MG63 (cell line): ENCODE data around the gene HSD17B2. TPM values are rescaled to one million over a fixed set of nuclear protein-coding genes. Genes with fewer than 3 reads are reported as not detected.
"Not testable (repeated sequence)": the region's sequence is repeated elsewhere in the genome, so short reads cannot be mapped to it uniquely, and the experiment has no call there.

Experiments used
- DNase-seq: peaks from one replicate; pipeline ENCODE4 v3.0.0-alpha.2; 2020
- H3K27me3 ChIP-seq: fragments of 250-450 bp; sonication (Bioruptor Pico); 2 replicates; pipeline ENCODE4 v1.5.1; 2020; ENCODE audit warnings: mild to moderate bottlenecking, moderate library complexity
- H3K36me3 ChIP-seq: fragments of 250-450 bp; sonication (Bioruptor Pico); 2 replicates; pipeline ENCODE4 v1.5.1; 2020; ENCODE audit warnings: mild to moderate bottlenecking, moderate library complexity
- H3K4me3 ChIP-seq: fragments of 250-450 bp; sonication (Bioruptor Pico); 2 replicates; pipeline ENCODE4 v1.5.1; 2020; ENCODE audit warnings: mild to moderate bottlenecking, moderate library complexity
- H3K9me3 ChIP-seq: fragments of 250-450 bp; sonication (Bioruptor Pico); 2 replicates; pipeline ENCODE4 v1.5.1; 2020; ENCODE audit warnings: mild to moderate bottlenecking, moderate library complexity
- total RNA-seq: library from RNA; depleted of rRNA; stranded (reverse); fragments of >200 nt; shearing (Covaris generic); gene quantifications from 2 replicates; pipeline ENCODE4 v1.2.3, GENCODE V29; 2014; ENCODE audit warnings: low replicate concordance; rRNA removed

HSD17B2 gene
- total RNA-seq, 1 experiment from 2014 or later = 7.0 TPM

DNA sequence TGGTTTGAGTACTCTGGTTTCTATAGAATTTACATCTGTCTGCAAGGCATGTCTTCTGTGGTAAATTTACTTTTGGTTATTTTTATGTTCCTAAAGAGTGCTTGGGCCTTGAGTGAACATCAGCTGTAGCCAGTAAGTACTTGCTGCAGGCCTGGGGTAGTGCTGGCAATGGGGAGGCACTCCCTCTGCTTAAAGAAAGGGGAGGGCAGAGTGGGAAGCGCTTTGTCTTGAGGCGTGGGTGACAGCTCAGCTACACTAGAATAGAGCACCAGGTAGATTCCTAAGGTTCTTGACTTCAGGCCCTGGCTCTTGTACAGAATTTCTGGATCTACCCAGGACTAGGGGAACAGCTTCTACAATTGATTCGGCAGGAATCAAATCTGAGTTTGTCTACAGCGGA lies 84.4 kb downstream of the HSD17B2 start:
- H3K9me3 ChIP-seq = no peaks in the 10 kb centered on the region
- no peak for DNase-seq
- no peaks in the 10 kb centered on the region for H3K36me3 ChIP-seq

DNA sequence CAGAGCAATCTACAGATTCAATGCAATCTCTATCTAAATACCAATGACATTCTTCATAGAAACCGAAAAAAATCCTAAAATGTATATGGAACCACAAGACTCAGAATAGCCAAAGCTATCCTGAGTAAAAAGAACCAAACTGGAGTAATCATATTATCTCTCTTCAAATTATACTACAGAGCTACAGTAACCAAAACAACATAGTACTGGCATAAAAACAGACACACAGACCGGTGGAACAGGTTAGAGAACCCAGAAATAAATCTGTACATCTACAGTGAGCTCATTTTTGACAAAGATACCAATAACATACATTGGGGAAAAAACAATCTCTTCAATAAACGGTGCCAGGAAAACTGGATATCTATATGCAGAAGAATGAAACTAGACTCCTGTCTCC lies 89.6 kb downstream of the HSD17B2 start:
- Histone ChIP-seq H3K4me3 (no peak overlapping the region), H3K36me3 (no peaks in the 10 kb centered on the region), H3K9me3 (no peaks in the 10 kb centered on the region), H3K27me3 (no peaks in the 10 kb centered on the region)
- no peak for DNase-seq

More for the DNA sequence above, 84.4 kb downstream of the HSD17B2 start:
- Histone ChIP-seq H3K4me3 (no peak overlapping the region), H3K27me3 (no peaks in the 10 kb centered on the region)

DNA sequence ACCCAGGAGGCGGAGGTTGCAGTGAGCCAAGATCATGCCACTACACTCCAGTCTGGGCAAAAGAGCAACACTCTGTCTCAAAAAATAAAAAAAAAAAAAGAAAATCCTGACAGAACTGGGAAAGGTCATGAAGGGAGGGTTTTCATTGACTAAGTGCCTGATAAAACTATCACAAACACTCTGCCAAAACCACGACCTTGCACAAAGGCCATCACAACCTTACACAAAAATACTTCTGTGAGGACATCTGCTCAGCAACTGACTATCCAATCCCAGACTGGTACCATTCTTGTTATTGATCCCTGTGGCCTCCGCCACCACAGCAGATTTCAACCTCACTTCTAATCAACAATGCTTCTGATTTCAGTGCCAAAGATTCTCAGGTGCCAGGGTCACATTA lies 94.8 kb downstream of the HSD17B2 start:
- Histone ChIP-seq H3K27me3 (no peaks in the 10 kb centered on the region), H3K4me3 (no peak overlapping the region), H3K9me3 (no peaks in the 10 kb centered on the region), H3K36me3 (no peaks in the 10 kb centered on the region)
- DNase-seq = no peak

- no peak for DNase-seq
- Histone ChIP-seq H3K27me3 (no peaks in the 10 kb centered on the region), H3K9me3 (no peaks in the 10 kb centered on the region), H3K36me3 (no peaks in the 10 kb centered on the region), H3K4me3 (no peak overlapping the region)
Measured at GRCh38 chr16:82133798-82134197, 98.7 kb downstream of the HSD17B2 start.

DNA sequence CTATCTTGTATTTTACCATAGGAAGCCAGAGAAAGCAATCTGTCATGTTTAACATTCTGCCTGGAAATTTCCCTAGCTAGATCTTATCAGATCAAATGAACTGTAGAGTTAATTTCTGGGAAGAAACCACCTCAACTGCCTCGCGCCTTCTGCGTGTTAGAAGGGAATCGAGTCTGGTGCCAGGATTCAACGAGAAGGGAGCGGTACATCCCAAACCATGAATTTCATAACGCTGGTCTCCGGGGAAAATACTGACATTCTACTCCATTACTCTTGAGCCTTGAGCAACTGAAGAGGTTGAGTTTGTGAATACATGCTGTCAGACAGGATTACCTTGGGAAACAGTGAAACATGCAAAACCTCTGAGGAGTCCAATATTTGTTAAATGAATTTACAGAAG lies 99.8 kb downstream of the HSD17B2 start:
- no peak for DNase-seq
- Histone ChIP-seq H3K36me3 (no peaks in the 10 kb centered on the region), H3K9me3 (no peaks in the 10 kb centered on the region), H3K4me3 (no peak overlapping the region), H3K27me3 (no peaks in the 10 kb centered on the region)

GRCh38 chr16:82135844-82136243 lies 100.8 kb downstream of the HSD17B2 start:
- Histone ChIP-seq H3K9me3 (no peaks in the 10 kb centered on the region), H3K36me3 (no peaks in the 10 kb centered on the region), H3K4me3 (no peak overlapping the region), H3K27me3 (no peaks in the 10 kb centered on the region)
- DNase-seq = no peak

DNA sequence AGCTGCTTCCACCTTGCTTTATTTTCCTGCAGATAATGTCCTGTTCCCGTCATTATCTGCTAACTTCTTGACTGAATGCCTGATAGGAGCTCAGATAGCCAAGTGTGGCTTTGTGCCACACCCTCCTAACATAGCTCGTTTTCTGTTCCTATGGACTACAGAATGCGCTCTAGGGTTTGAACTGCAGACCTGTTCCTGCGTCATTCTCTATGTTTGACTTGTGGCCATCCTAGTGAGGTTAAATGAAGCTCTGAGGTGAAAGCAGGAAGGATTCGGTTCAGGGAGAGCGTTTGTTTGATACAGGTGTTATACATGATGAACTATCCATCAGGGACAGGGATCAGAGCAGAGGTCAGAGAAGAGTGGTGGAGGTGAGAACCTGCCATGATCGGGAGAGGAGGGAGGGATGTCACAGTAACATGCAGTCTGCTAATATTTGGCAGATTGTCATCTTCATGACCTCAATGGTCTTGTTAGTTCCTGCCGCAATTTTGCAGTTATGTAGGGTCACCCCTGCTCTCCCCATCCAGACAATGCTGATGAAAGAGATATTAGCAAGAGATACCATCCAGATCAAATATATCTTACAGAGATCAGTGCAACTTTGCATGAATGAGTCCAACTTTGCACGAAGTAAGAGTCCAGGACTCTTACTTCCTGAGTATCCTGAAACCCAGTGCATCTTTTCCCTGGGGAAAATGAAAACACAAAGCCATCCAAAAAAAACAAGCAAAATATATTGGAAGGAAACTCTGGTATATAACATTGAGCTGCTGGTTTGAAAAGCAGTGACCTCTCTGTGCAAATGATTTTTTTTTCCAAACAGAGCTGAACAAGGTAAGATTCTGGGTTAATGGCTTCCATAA lies 102.1 kb downstream of the HSD17B2 start:
- Histone ChIP-seq H3K27me3 (no peaks in the 10 kb centered on the region), H3K4me3 (no peak overlapping the region), H3K36me3 (no peaks in the 10 kb centered on the region), H3K9me3 (no peaks in the 10 kb centered on the region)
- no peak for DNase-seq

- Histone ChIP-seq H3K27me3 (no peaks in the 10 kb centered on the region), H3K4me3 (no peak overlapping the region), H3K9me3 (no peaks in the 10 kb centered on the region), H3K36me3 (no peaks in the 10 kb centered on the region)
- DNase-seq = no peak
Measured at GRCh38 chr16:82137822-82138167, 102.7 kb downstream of the HSD17B2 start.

GRCh38 chr16:82138478-82139285 lies 103.6 kb downstream of the HSD17B2 start:
- Histone ChIP-seq H3K36me3 (no peaks in the 10 kb centered on the region), H3K4me3 (no peak overlapping the region), H3K27me3 (no peaks in the 10 kb centered on the region), H3K9me3 (no peaks in the 10 kb centered on the region)
- DNase-seq = no peak

DNA sequence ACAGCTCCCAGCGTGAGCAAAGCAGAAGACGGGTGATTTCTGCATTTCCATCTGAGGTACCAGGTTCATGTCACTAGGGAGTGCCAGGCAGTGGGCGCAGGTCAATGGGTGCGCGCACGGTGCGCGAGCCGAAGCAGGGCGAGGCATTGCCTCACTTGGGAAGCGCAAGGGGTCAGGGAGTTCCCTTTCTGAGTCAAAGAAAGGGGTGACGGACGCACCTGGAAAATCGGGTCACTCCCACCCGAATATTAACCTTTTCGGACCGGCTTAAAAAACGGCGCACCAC lies 104.2 kb downstream of the HSD17B2 start:
- not testable (repeated sequence) for H3K36me3 ChIP-seq, H3K9me3 ChIP-seq, H3K27me3 ChIP-seq, H3K4me3 ChIP-seq, DNase-seq

GRCh38 chr16:82146556-82146955 lies 111.5 kb downstream of the HSD17B2 start:
- Histone ChIP-seq H3K4me3 (no peak overlapping the region), H3K9me3 (no peaks in the 10 kb centered on the region), H3K27me3 (no peaks in the 10 kb centered on the region), H3K36me3 (peaks cover 10% of the 10 kb centered on the region)
- no peak for DNase-seq

DNA sequence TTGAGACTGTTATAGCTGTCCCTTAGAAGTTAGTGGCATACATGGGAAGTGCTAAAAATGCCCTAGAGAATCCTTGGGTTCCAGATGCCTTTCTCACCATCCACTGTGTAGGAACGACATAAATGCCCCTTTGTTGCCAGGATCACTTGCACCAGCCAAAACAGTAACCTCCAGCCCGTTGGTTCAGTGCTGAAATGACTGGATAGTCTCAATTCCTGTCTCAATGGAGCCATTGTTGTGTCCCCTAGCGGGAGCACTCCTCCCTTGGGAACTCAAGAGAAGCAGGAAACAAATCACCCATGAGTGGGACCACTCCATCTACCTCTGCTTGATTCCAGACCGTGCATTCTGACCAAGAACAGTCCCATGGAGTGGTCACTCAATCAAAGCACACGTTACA lies 111.9 kb downstream of the HSD17B2 start:
- Histone ChIP-seq H3K36me3 (peaks cover 10% of the 10 kb centered on the region), H3K27me3 (no peaks in the 10 kb centered on the region), H3K4me3 (no peak overlapping the region), H3K9me3 (no peaks in the 10 kb centered on the region)
- no peak for DNase-seq

DNA sequence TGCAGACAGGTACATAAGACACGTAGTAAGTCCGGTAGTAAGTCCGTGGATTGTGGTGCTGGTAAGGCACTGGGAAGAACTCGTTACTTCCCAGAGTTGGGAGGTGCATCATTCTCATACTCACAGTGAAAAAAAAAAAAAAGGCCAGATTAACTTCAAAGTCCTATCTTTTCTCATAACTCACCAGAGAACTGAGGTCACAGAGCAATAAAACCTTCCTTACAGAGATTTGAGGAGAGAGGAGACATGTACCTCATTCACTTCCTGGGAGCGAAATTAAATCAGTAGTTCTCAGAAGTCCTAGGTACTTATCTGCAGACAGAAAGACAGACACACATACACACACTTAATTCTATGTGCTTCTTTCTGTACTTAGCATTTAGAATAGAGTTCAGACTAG lies 112.5 kb downstream of the HSD17B2 start:
- Histone ChIP-seq H3K36me3 (peaks cover 10% of the 10 kb centered on the region), H3K27me3 (no peaks in the 10 kb centered on the region), H3K4me3 (no peak overlapping the region), H3K9me3 (no peaks in the 10 kb centered on the region)
- no peak for DNase-seq

Other genes starting within 250 kb of the HSD17B2 start
- gene SDR42E1, start 23.8 kb upstream of the HSD17B2 start, total RNA-seq = 1.2 and 2.7 TPM in 2 replicates
- gene MPHOSPH6, start 135.0 kb downstream of the HSD17B2 start, total RNA-seq = 19.2 and 93.3 TPM in 2 replicates